HG02642 (cell line): ENCODE measurements around the gene ARHGAP6.

ENCODE experiments used
- ATAC-seq: cut with Tn5 transposase; IDR thresholded peaks from one replicate; pipeline ENCODE4 v1.9.1; 2021; ENCODE audit warnings: mild to moderate bottlenecking; ENCODE audit not compliant: unreplicated experiment, poor library complexity

The ARHGAP6 gene

DNA sequence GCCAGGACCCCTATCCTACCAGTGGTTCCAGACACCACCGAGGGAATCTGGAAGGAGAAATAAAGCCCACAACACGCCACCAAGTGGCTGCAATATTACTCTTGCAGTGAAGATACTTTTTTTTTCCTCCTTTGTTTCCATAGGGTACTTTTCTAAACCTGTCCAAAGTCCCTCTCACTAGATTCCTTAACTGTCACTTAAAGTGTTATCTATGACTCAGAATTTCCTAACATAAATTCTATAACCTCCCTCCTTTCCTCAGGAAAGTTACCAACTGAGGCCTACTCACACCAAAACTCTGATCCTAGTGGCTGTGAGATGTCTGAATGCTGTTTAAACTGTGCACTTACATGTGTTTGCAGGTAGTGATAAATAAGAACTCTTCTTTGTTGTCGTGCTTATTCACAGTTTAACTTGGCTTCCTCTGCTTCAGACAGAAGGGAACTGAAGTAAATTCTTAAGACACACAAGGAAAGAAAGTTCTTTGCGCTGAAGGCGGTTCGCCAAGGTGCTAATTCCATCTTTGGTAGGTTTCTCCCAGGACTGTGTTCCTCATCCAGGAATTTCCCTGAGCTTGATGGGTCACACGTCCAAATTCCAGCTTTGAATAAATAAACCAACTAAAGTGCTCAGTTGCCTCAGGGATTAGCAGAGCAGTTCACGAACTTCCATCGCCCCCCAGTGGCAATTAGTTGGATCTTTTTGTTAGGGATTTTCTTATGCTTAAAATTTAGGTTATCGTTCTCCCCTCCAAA lies 565.3 kb downstream of the ARHGAP6 start:
- no peak for ATAC-seq

DNA sequence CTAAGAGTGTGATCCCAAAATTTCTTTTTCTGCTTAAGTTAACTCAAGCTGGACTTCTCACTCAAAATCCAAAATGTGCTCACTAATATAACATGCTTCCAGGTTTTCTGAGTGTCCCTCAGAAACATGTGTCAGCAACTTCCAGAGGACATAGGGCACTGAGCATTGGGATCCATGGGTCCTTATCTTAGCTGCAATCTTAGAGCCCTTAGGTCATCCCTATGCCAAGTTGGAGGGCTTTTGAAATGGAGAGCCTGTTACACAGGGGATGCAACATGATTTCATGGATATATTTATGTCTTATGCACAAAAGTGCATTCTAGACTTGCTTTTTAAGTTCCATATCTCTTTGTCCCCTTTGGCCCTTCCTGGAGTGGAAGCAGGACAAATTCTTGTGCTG lies 566.3 kb downstream of the ARHGAP6 start:
- no peak for ATAC-seq

DNA sequence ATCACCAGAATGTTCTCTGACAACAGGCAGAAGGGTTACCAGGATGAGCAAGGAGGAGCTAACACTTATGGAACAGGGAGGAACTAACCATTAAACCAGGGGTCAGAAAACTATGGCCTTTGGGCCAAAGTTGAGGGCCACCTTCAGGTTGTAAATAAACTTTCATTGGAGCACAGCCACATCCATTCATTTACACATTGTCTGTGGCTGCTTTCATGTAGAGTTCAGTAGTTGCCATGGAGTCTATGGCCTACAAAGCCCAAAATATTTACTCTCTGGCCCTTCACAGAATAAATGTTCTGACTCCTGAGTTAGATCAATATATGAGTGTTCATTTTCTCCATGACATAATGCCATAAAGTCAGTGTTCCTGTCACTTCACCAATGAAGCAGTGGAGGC lies 567.8 kb downstream of the ARHGAP6 start:
- no peak for ATAC-seq

DNA sequence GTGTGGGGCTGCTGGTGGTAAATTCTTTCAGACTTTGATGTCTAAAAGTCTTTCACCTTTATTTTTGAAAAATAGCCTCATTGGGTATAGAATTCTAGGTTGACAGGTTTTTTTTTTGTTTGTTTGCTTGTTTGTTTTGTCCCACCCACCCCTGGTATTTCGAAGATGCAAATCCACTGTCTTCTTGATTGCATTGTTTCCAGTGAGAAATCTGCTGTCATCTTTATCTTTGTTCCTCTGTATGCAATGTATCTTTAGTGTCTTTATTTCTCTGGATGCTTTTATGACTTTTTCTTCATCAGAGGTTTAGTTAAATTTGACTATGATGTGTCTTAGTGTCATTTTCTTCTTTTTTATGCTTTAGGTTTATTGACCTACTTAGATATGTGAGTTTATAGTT lies 575.9 kb downstream of the ARHGAP6 start:
- ATAC-seq: no peak
